Muscle of leg (tissue), 11 donors: ENCODE results near the gene FILIP1L. TPM values are rescaled to one million over a fixed set of nuclear protein-coding genes. Genes with fewer than 3 reads are reported as not detected.

Experiments used
- DNase-seq: peaks from one replicate; pipeline ENCODE4 v3.0.0; 2013
- H3K27ac ChIP-seq: one replicate; pipeline ENCODE4 v1.5.1; 2013; ENCODE audit warnings: mild to moderate bottlenecking, low read length, control low read depth
- H3K27me3 ChIP-seq: one replicate; pipeline ENCODE4 v1.6.1; 2013; ENCODE audit warnings: low read length; ENCODE audit not compliant: control insufficient read depth, insufficient read depth
- H3K36me3 ChIP-seq: one replicate; pipeline ENCODE4 v1.6.1; 2013; ENCODE audit warnings: low read length; ENCODE audit not compliant: control insufficient read depth, insufficient read depth
- H3K4me1 ChIP-seq: one replicate; pipeline ENCODE4 v1.6.1; 2013; ENCODE audit warnings: low read length; ENCODE audit not compliant: control insufficient read depth, insufficient read depth
- H3K4me3 ChIP-seq: one replicate; pipeline ENCODE4 v1.5.1; 2013; ENCODE audit warnings: low read length, control low read depth
- H3K9me3 ChIP-seq: replicated peaks from 2 replicates; pipeline ENCODE4 v1.6.1; 2013; ENCODE audit warnings: low read depth, low read length; ENCODE audit not compliant: control insufficient read depth
- WGBS: methylation state at CpG from one replicate; pipeline ENCODE4 v1.1.5; 2013; ENCODE audit warnings: missing lambda C conversion rate; ENCODE audit not compliant: insufficient coverage; 5-methylcytosine and 5-hydroxymethylcytosine counted together
- polyA plus RNA-seq, 8 donors: library from polyadenylated mRNA; unstranded; fragments of 120-200 nt; gene quantifications; one replicate each; pipeline versions ENCODE4 v1.2.1 to v1.2.3, GENCODE V29; 2013; ENCODE audit warnings: inconsistent platforms in 1 of 8, low replicate concordance in 1 of 8; ENCODE audit not compliant: insufficient read length in 8 of 8, insufficient read depth in 1 of 8
- total RNA-seq: library from RNA; stranded (reverse); fragments of 120-200 nt; gene quantifications from one replicate; pipeline ENCODE4 v1.2.4, GENCODE V29; 2013

The FILIP1L gene
- total and polyA plus RNA-seq, 9 donors = 30.0 to 72.9 (median 51.2) TPM

GRCh38 chr3:99945328-99945995, 168.8 kb downstream of the FILIP1L start:
- no peaks in the 10 kb centered on the region for H3K36me3 ChIP-seq
- no peak overlapping the region for H3K4me3 ChIP-seq
- H3K9me3 ChIP-seq = no peaks in the 10 kb centered on the region
- no peaks in the 10 kb centered on the region for H3K27me3 ChIP-seq
- peak; percentile 61 for DNase-seq
- 83% methylated on average over 2 of the region's 5 CpGs for WGBS
- no peak overlapping the region for H3K27ac ChIP-seq
- peaks cover 17% of the 10 kb centered on the region for H3K4me1 ChIP-seq

- peak overlapping the region; percentile 17 for H3K27ac ChIP-seq
- H3K9me3 ChIP-seq = no peaks in the 10 kb centered on the region
- H3K36me3 ChIP-seq = no peaks in the 10 kb centered on the region
- no peak for DNase-seq
- H3K4me1 ChIP-seq = peaks cover 17% of the 10 kb centered on the region
- H3K4me3 ChIP-seq = no peak overlapping the region
- WGBS = 68% methylated on average over 4 of the region's 4 CpGs
- H3K27me3 ChIP-seq = no peaks in the 10 kb centered on the region
Observed at GRCh38 chr3:99943931-99944761, 170.2 kb downstream of the FILIP1L start.

GRCh38 chr3:99941211-99941610, 173.1 kb downstream of the FILIP1L start:
- H3K4me3 ChIP-seq = no peak overlapping the region
- H3K27ac ChIP-seq = no peak overlapping the region
- peaks cover 21% of the 10 kb centered on the region for H3K4me1 ChIP-seq
- no peak for DNase-seq
- WGBS = no CpG with 5 or more reads among the region's 1 CpG
- H3K36me3 ChIP-seq = no peaks in the 10 kb centered on the region
- H3K27me3 ChIP-seq = no peaks in the 10 kb centered on the region
- no peaks in the 10 kb centered on the region for H3K9me3 ChIP-seq

GRCh38 chr3:99940350-99940749, 174.0 kb downstream of the FILIP1L start:
- Histone ChIP-seq H3K27ac (peak overlapping the region; percentile 62), H3K4me1 (peaks cover 18% of the 10 kb centered on the region), H3K27me3 (no peaks in the 10 kb centered on the region), H3K9me3 (no peaks in the 10 kb centered on the region), H3K4me3 (no peak overlapping the region), H3K36me3 (no peaks in the 10 kb centered on the region)
- WGBS = 36% methylated on average over 1 of the region's 2 CpGs
- peak; percentile 71 for DNase-seq

- Histone ChIP-seq H3K27me3 (no peaks in the 10 kb centered on the region), H3K36me3 (no peaks in the 10 kb centered on the region), H3K4me3 (no peak overlapping the region), H3K27ac (peak overlapping the region; percentile 62), H3K9me3 (no peaks in the 10 kb centered on the region), H3K4me1 (peaks cover 16% of the 10 kb centered on the region)
- no CpG with 5 or more reads among the region's 1 CpG for WGBS
- peak; percentile 78 for DNase-seq
Observed at GRCh38 chr3:99939876-99940275, 174.4 kb downstream of the FILIP1L start.

GRCh38 chr3:99938270-99938911, 175.9 kb downstream of the FILIP1L start:
- no peaks in the 10 kb centered on the region for H3K27me3 ChIP-seq
- no peaks in the 10 kb centered on the region for H3K36me3 ChIP-seq
- no CpG with 5 or more reads among the region's 3 CpGs for WGBS
- no peak overlapping the region for H3K4me3 ChIP-seq
- peak overlapping the region; percentile 21 for H3K27ac ChIP-seq
- peaks cover 8% of the 10 kb centered on the region for H3K4me1 ChIP-seq
- H3K9me3 ChIP-seq = no peaks in the 10 kb centered on the region
- DNase-seq = peak; percentile 65

GRCh38 chr3:99934975-99935797, 179.1 kb downstream of the FILIP1L start:
- H3K4me3 ChIP-seq = no peak overlapping the region
- peak overlapping the region; percentile 87 for H3K27ac ChIP-seq
- no CpG with 5 or more reads among the region's 4 CpGs for WGBS
- H3K9me3 ChIP-seq = no peaks in the 10 kb centered on the region
- no peaks in the 10 kb centered on the region for H3K36me3 ChIP-seq
- H3K27me3 ChIP-seq = no peaks in the 10 kb centered on the region
- peak; percentile 97 for DNase-seq
- H3K4me1 ChIP-seq = peaks cover 12% of the 10 kb centered on the region

GRCh38 chr3:99933971-99934750, 180.1 kb downstream of the FILIP1L start:
- 83% methylated on average over 1 of the region's 5 CpGs for WGBS

GRCh38 chr3:99931059-99931458, 183.2 kb downstream of the FILIP1L start:
- Histone ChIP-seq H3K4me1 (peaks cover 18% of the 10 kb centered on the region), H3K4me3 (no peak overlapping the region), H3K27me3 (no peaks in the 10 kb centered on the region), H3K27ac (peak overlapping the region; percentile 91), H3K36me3 (no peaks in the 10 kb centered on the region), H3K9me3 (no peaks in the 10 kb centered on the region)
- no peak for DNase-seq
- WGBS = no CpG with 5 or more reads among the region's 1 CpG

More at GRCh38 chr3:99933971-99934750, 180.1 kb downstream of the FILIP1L start:
- Histone ChIP-seq H3K4me1 (peaks cover 18% of the 10 kb centered on the region), H3K27ac (no peak overlapping the region), H3K27me3 (no peaks in the 10 kb centered on the region), H3K9me3 (no peaks in the 10 kb centered on the region), H3K4me3 (no peak overlapping the region), H3K36me3 (no peaks in the 10 kb centered on the region)
- DNase-seq = no peak
